PC-3 (cell line): Measurements from ENCODE around the gene GBE1.

Experiments
- CTCF ChIP-seq: fragments of 300-600 bp; sonication (generic); conservative IDR thresholded peaks from 2 replicates; pipeline ENCODE4 v1.5.1; 2017; ENCODE audit warnings: antibody characterized with exemption, low read depth, mild to moderate bottlenecking, low read length
- EZH2 ChIP-seq: fragments of 300-600 bp; sonication (generic); IDR thresholded peaks from one replicate; pipeline ENCODE4 v1.6.1; 2017; ENCODE audit warnings: antibody characterized with exemption, mild to moderate bottlenecking, low read length; ENCODE audit not compliant: unreplicated experiment

DNA sequence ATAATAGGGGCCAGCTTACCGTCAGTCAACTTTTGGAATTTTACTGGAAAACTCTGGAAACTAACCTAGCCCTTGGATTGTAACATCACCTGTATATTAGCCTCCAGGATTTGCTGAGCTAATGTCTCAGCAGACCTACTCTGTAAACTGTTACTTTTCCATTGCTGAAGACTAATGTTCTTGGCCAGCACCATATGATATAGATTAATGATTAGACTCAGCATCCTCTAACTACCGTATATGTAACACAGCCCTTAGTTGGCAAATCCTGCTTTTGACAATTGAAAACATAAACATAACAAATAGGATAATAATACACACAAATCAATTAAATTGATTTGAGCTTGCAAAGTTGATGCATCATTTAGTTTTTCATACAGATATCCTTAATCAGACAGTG is 26.6 kb upstream of the GBE1 start:
- TF ChIP-seq CTCF (no peak), EZH2 (no peak)
